Activated CD8-positive, alpha-beta T cell treated with anti-CD3 and anti-CD28 coated beads, Interleukin-2, amount 10 ng/mL, durations not matched to agents 7 days and 5 days (primary cell): ENCODE measurements around the gene GNB5. TPM values are rescaled to one million over a fixed set of nuclear protein-coding genes. Genes with fewer than 3 reads are reported as not detected.
"Not testable (repeated sequence)": the region's sequence is repeated elsewhere in the genome, so short reads cannot be mapped to it uniquely, and the experiment has no call there.

Experiments
- ATAC-seq: fragments of 150-1000 bp; cut with Tn5 transposase; one replicate; pipeline ENCODE4 v1.10.0; 2021; ENCODE audit warnings: moderate library complexity
- CTCF ChIA-PET: fragments of 350-600 bp; sonication (Branson Sonifier 250); formaldehyde crosslinking; loops from one replicate; lab custom pipeline; 2021; ENCODE audit warnings: antibody characterized with exemption; lab: Charles Lee
- POLR2A ChIA-PET: fragments of 350-600 bp; sonication (Branson Sonifier 250); formaldehyde crosslinking; loops from one replicate; lab custom pipeline; 2021; ENCODE audit warnings: antibody characterized with exemption; lab: Charles Lee
- DNase-seq: peaks from one replicate; pipeline ENCODE4 v3.0.0-alpha.2; 2020
- H3K27ac Mint-ChIP-seq: one replicate; pipeline ENCODE4 v1.8.0; 2021; ENCODE audit warnings: mild to moderate bottlenecking, mixed read lengths
- H3K27me3 Mint-ChIP-seq: one replicate; pipeline ENCODE4 v1.8.0; 2021; ENCODE audit warnings: low read depth, mixed read lengths
- H3K36me3 Mint-ChIP-seq: one replicate; pipeline ENCODE4 v1.8.0; 2021; ENCODE audit warnings: low read depth, mixed read lengths
- H3K4me1 Mint-ChIP-seq: one replicate; pipeline ENCODE4 v1.8.0; 2021; ENCODE audit warnings: low read depth, mixed read lengths
- H3K4me3 Mint-ChIP-seq: one replicate; pipeline ENCODE4 v1.8.0; 2021; ENCODE audit warnings: mild to moderate bottlenecking, mixed read lengths
- H3K9me3 Mint-ChIP-seq: one replicate; pipeline ENCODE4 v1.8.0; 2022; ENCODE audit warnings: mixed read lengths; ENCODE audit not compliant: insufficient read depth
- total RNA-seq, 2 experiments: library from RNA; stranded (reverse); gene quantifications; one replicate each; pipeline ENCODE4 v1.2.3, GENCODE V29; 2021

Gene GNB5
- total RNA-seq, 2 experiments from 2014 or later, result 33.8 to 37.0 TPM

GRCh38 chr15:52083603-52084002 is 107.6 kb downstream of the GNB5 start:
- ATAC-seq (no peak), DNase-seq (no peak)
- ChIA-PET POLR2A (interaction anchor here (0.6 to 1.4 kb wide), 3 partner anchors 16 to 64 kb away, joined by 3 to 4 read pairs (median 3); no protein-coding TSS in a partner anchor), CTCF (interaction anchor here (0.9 to 3.0 kb wide), 12 partner anchors 8 to 144 kb away, joined by 3 to 15 read pairs (median 4); partner anchors contain the start of gene LEO1)
- Mint-ChIP-seq H3K27ac (no peak overlapping the region), H3K9me3 (no peaks in the 10 kb centered on the region), H3K4me1 (peaks cover 30% of the 10 kb centered on the region), H3K36me3 (no peaks in the 10 kb centered on the region), H3K27me3 (no peaks in the 10 kb centered on the region), H3K4me3 (no peak overlapping the region)

GRCh38 chr15:52083037-52083359 is 108.2 kb downstream of the GNB5 start:
- Mint-ChIP-seq H3K27ac (peak overlapping the region; percentile 23), H3K4me3 (peak overlapping the region; percentile 35)

GRCh38 chr15:52082197-52083036 is 108.8 kb downstream of the GNB5 start:
- H3K27me3 Mint-ChIP-seq, result no peaks in the 10 kb centered on the region
- H3K27ac Mint-ChIP-seq, result peak overlapping the region; percentile 73
- DNase-seq (peak; percentile 23), ATAC-seq (peak; percentile 70)
- no peaks in the 10 kb centered on the region for H3K9me3 Mint-ChIP-seq
- ChIA-PET POLR2A (interaction anchor here (1.2 to 1.4 kb wide), 2 partner anchors 31 to 62 kb away, joined by 3 to 4 read pairs; no protein-coding TSS in a partner anchor), CTCF (interaction anchor here (0.7 to 3.0 kb wide), 13 partner anchors 8 to 145 kb away, joined by 3 to 15 read pairs (median 4); partner anchors contain the start of gene LEO1)
- H3K4me1 Mint-ChIP-seq, result peaks cover 30% of the 10 kb centered on the region
- H3K36me3 Mint-ChIP-seq, result no peaks in the 10 kb centered on the region
- H3K4me3 Mint-ChIP-seq, result peak overlapping the region; percentile 35

More at GRCh38 chr15:52083037-52083359, 108.2 kb downstream of the GNB5 start:
- not testable (repeated sequence) for H3K9me3 Mint-ChIP-seq, ATAC-seq, H3K27me3 Mint-ChIP-seq, DNase-seq, H3K36me3 Mint-ChIP-seq
- CTCF ChIA-PET, result interaction anchor here (0.7 to 3.0 kb wide), 15 partner anchors 8 to 144 kb away, joined by 3 to 15 read pairs (median 4); partner anchors contain the start of gene LEO1
- H3K4me1 Mint-ChIP-seq, result peaks cover 30% of the 10 kb centered on the region
- POLR2A ChIA-PET, result interaction anchor here (1.2 to 1.4 kb wide), 2 partner anchors 31 to 63 kb away, joined by 3 to 4 read pairs; no protein-coding TSS in a partner anchor

GRCh38 chr15:52080706-52081392 is 110.3 kb downstream of the GNB5 start:
- DNase-seq (no peak), ATAC-seq (no peak)
- H3K27me3 Mint-ChIP-seq, result no peaks in the 10 kb centered on the region
- H3K9me3 Mint-ChIP-seq, result no peaks in the 10 kb centered on the region
- no peak overlapping the region for H3K27ac Mint-ChIP-seq
- no peaks in the 10 kb centered on the region for H3K36me3 Mint-ChIP-seq
- ChIA-PET CTCF (interaction anchor here (1.1 to 5.0 kb wide), 9 partner anchors 10 to 144 kb away, joined by 3 to 58 read pairs (median 10); partner anchors contain the start of gene LEO1), POLR2A (interaction anchor here (0.6 to 1.3 kb wide), 3 partner anchors 10 to 61 kb away, joined by 3 to 6 read pairs (median 3); no protein-coding TSS in a partner anchor)
- peaks cover 30% of the 10 kb centered on the region for H3K4me1 Mint-ChIP-seq
- H3K4me3 Mint-ChIP-seq, result no peak overlapping the region

- ChIA-PET POLR2A (interaction anchor here (0.6 to 1.3 kb wide), 3 partner anchors 10 to 60 kb away, joined by 3 to 6 read pairs (median 3); no protein-coding TSS in a partner anchor), CTCF (interaction anchor here (1.1 to 5.0 kb wide), 16 partner anchors 9 to 169 kb away, joined by 3 to 58 read pairs (median 8); partner anchors contain the start of gene LEO1)
- ATAC-seq (no peak), DNase-seq (no peak)
- Mint-ChIP-seq H3K9me3 (no peaks in the 10 kb centered on the region), H3K4me3 (no peak overlapping the region), H3K27ac (no peak overlapping the region), H3K4me1 (peaks cover 30% of the 10 kb centered on the region), H3K36me3 (no peaks in the 10 kb centered on the region), H3K27me3 (no peaks in the 10 kb centered on the region)
These were observed 111.2 kb downstream of the GNB5 start for GRCh38 chr15:52080031-52080430.

- H3K27me3 Mint-ChIP-seq, result no peaks in the 10 kb centered on the region
- H3K4me3 Mint-ChIP-seq, result no peak overlapping the region
- ATAC-seq, result peak; percentile 75
- CTCF ChIA-PET, result interaction anchor here (0.6 to 5.0 kb wide), 39 partner anchors 8 to 168 kb away, joined by 3 to 58 read pairs (median 5); partner anchors contain the start of gene LEO1
- DNase-seq, result peak; percentile 86
- peaks cover 30% of the 10 kb centered on the region for H3K4me1 Mint-ChIP-seq
- no peaks in the 10 kb centered on the region for H3K9me3 Mint-ChIP-seq
- POLR2A ChIA-PET, result interaction anchor here (1.1 kb wide), 1 partner anchor 108 kb away, joined by 5 read pairs; the partner anchor contains the start of gene LEO1
- H3K27ac Mint-ChIP-seq, result no peak overlapping the region
- H3K36me3 Mint-ChIP-seq, result no peaks in the 10 kb centered on the region
These were observed 112.1 kb downstream of the GNB5 start for GRCh38 chr15:52078876-52079700.

GRCh38 chr15:52078197-52078875 is 112.9 kb downstream of the GNB5 start:
- POLR2A ChIA-PET, result interaction anchor here (1.1 kb wide), 1 partner anchor 107 kb away, joined by 5 read pairs; the partner anchor contains the start of gene LEO1
- no peaks in the 10 kb centered on the region for H3K9me3 Mint-ChIP-seq
- H3K4me3 Mint-ChIP-seq, result no peak overlapping the region
- ATAC-seq (no peak), DNase-seq (no peak)
- H3K36me3 Mint-ChIP-seq, result no peaks in the 10 kb centered on the region
- H3K27ac Mint-ChIP-seq, result no peak overlapping the region
- no peaks in the 10 kb centered on the region for H3K27me3 Mint-ChIP-seq
- CTCF ChIA-PET, result interaction anchor here (0.6 to 5.0 kb wide), 43 partner anchors 10 to 168 kb away, joined by 3 to 58 read pairs (median 4); partner anchors contain the start of gene LEO1
- H3K4me1 Mint-ChIP-seq, result peaks cover 24% of the 10 kb centered on the region

GRCh38 chr15:52076889-52077781 is 114.1 kb downstream of the GNB5 start:
- Mint-ChIP-seq H3K4me3 (no peak overlapping the region), H3K4me1 (peaks cover 12% of the 10 kb centered on the region), H3K27ac (no peak overlapping the region), H3K36me3 (no peaks in the 10 kb centered on the region), H3K9me3 (no peaks in the 10 kb centered on the region), H3K27me3 (no peaks in the 10 kb centered on the region)
- CTCF ChIA-PET, result interaction anchor here (0.8 to 5.0 kb wide), 16 partner anchors 9 to 150 kb away, joined by 3 to 58 read pairs (median 6); partner anchors contain the start of gene LEO1
- POLR2A ChIA-PET, result no interaction called here
- no peak for ATAC-seq
- no peak for DNase-seq

- ATAC-seq, result no peak
- ChIA-PET CTCF (interaction anchor here (1.1 to 1.4 kb wide), 3 partner anchors 8 to 137 kb away, joined by 3 to 4 read pairs (median 3); no protein-coding TSS in a partner anchor), POLR2A (interaction anchor here (0.9 kb wide), 1 partner anchor 90 kb away, joined by 4 read pairs; no protein-coding TSS in a partner anchor)
- Mint-ChIP-seq H3K27ac (no peak overlapping the region), H3K36me3 (peaks cover 2% of the 10 kb centered on the region), H3K27me3 (peaks cover 3% of the 10 kb centered on the region), H3K4me1 (peaks cover 12% of the 10 kb centered on the region), H3K9me3 (no peaks in the 10 kb centered on the region), H3K4me3 (no peak overlapping the region)
- DNase-seq, result no peak
These were observed 119.6 kb downstream of the GNB5 start for GRCh38 chr15:52071570-52071969.
